ENCODE results near the gene NACC2. TPM values are rescaled to one million over a fixed set of nuclear protein-coding genes. Genes with fewer than 3 reads are reported as not detected.
A peak's percentile ranks its signal among the peaks of the same experiment; 100 is the strongest.

NACC2 gene
- total RNA-seq, 1 donor from 2014 or later = 8.1 TPM

DNA sequence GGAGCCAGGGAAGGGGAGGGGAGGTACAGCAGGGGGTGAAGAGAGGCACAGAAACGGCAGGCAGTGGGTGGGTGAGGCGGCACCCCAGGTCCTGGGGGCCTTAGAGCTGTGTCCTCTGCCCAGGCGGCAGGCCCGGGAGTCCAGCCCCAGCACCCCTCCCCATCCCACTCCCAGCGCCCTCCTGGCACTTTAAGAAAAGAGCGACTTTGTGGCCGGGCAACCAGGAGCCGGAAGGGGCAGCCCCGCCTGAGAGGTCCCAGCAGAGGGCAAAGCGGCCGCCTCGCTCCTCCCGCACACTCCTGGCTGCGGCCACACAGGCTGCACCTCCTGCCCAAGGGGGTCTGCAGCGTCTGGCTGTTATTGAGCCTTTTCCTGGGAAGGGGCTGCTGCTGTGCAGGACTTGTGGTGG is 42.6 kb downstream of the NACC2 start:
- Mint-ChIP-seq H3K4me3 (peak overlapping the region; percentile 86), H3K4me1 (peaks cover 21% of the 10 kb centered on the region), H3K27ac (ENCODE audit: unreplicated experiment) (no peak overlapping the region), H3K27me3 (ENCODE audit: low read depth) (no peaks in the 10 kb centered on the region), H3K9me3 (no peaks in the 10 kb centered on the region), H3K36me3 (ENCODE audit: low read depth) (no peaks in the 10 kb centered on the region)
- DNase-seq (ENCODE audit: low read depth, low spot score) = no peak
- TF ChIP-seq, protein P1, sequence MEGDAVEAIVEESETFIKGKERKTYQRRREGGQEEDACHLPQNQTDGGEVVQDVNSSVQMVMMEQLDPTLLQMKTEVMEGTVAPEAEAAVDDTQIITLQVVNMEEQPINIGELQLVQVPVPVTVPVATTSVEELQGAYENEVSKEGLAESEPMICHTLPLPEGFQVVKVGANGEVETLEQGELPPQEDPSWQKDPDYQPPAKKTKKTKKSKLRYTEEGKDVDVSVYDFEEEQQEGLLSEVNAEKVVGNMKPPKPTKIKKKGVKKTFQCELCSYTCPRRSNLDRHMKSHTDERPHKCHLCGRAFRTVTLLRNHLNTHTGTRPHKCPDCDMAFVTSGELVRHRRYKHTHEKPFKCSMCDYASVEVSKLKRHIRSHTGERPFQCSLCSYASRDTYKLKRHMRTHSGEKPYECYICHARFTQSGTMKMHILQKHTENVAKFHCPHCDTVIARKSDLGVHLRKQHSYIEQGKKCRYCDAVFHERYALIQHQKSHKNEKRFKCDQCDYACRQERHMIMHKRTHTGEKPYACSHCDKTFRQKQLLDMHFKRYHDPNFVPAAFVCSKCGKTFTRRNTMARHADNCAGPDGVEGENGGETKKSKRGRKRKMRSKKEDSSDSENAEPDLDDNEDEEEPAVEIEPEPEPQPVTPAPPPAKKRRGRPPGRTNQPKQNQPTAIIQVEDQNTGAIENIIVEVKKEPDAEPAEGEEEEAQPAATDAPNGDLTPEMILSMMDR (conservative IDR thresholded peaks at IDR 0.05) = no peak

DNA sequence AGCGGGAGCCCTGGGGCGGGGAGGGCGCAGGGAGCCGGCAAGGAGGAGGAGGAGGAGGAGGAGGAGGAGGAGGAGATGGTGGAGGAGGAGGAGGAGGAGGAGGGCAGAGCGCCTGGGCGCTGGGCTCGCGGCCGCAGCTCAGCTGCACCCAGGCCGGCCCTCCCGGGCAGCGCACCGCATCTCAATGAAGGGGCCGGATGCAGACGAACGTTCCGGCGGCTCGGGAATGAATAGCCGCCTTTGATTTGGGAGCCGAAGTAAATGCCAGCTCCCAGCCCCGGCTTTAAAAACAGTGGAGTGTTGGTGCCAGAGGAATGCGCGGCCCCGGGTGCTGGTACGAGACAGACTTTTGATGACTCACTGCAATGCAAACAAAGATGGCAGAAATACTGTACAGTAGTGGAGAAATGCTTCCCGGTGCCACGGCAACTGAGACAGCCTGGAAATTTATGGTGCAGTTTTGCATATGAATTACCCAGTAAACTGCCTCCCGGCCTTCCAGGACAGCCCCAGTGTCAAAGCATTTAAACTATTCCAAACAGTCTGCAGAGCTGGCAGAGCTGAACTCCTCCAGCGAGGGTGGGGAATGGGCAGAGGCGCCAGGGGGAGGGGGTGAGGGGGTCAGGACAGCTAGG is 43.1 kb downstream of the NACC2 start:
- H3K27me3 Mint-ChIP-seq (ENCODE audit: low read depth) = no peaks in the 10 kb centered on the region
- no peaks in the 10 kb centered on the region for H3K9me3 Mint-ChIP-seq
- DNase-seq (ENCODE audit: low read depth, low spot score) = peak; percentile 61
- H3K36me3 Mint-ChIP-seq (ENCODE audit: low read depth) = no peaks in the 10 kb centered on the region
- H3K4me3 Mint-ChIP-seq = peak overlapping the region; percentile 86
- TF ChIP-seq, protein P1 (conservative IDR thresholded peaks at IDR 0.05) = no peak
- H3K4me1 Mint-ChIP-seq = peaks cover 16% of the 10 kb centered on the region
- H3K27ac Mint-ChIP-seq (ENCODE audit: unreplicated experiment) = peak overlapping the region; percentile 84

DNA sequence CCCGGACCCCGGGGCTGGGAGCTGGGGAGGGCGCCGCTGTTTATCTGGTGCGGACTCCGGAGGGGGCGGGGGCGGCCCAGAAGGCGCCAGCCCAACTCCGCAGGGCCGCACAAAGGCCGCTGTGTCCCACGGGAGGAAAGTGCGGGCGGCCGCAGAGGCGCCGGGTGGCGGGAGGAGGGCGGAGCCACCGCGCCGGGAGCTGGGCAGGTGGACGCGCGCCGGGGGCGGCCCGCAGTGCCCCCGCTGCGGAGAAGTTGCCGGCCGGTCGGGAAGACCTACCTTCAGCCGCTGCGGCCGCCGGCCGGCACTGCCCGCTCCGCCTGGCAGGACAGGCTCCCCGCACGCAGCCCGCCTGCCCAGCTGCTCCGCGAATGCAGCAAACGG is 43.6 kb downstream of the NACC2 start:
- H3K4me1 Mint-ChIP-seq = peaks cover 15% of the 10 kb centered on the region
- no peaks in the 10 kb centered on the region for H3K27me3 Mint-ChIP-seq (ENCODE audit: low read depth)
- DNase-seq (ENCODE audit: low read depth, low spot score) = peak; percentile 41
- H3K4me3 Mint-ChIP-seq = no peak overlapping the region
- H3K27ac Mint-ChIP-seq (ENCODE audit: unreplicated experiment) = no peak overlapping the region
- H3K36me3 Mint-ChIP-seq (ENCODE audit: low read depth) = no peaks in the 10 kb centered on the region
- H3K9me3 Mint-ChIP-seq = no peaks in the 10 kb centered on the region
- TF ChIP-seq, protein P1 (conservative IDR thresholded peaks at IDR 0.05) = no peak

DNA sequence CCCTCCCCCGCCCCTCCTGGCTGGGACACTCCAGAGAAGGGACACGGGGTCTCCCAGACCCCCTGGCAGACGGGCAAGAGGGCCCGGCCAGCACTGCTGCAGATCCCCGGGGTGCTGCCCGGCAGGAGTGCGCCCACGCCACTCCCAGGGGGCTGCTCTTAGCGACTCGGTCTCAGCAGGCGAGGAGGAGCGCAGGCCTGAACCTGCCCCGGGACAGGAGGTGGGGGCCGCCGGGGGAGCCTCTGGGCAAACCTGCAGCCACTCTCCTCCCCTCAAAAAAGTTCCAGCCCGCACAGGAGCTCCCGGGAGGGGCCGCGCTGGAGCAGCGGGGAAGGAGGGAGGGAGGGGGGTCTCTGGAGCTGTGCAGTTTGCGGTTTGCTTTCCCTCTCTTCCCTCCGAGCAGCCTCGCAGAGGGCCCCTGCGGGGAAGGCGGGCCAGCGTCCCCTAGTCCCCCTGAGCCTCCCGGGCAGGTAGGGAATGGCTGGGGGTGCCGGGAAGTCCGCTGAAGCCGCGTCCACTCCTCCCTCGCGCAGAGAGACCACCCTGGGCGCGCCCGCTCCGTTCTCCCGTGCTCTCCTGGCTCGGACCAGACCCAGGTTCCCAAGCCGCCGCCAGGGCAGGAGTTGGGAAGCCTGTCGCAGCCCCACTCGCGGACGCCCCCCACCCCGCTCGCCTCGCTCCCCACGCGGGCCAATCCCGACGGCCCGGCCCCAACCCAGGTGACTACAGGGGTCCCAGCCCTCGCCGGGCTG is 44.2 kb downstream of the NACC2 start:
- peak overlapping the region; percentile 62 for H3K4me3 Mint-ChIP-seq
- H3K36me3 Mint-ChIP-seq (ENCODE audit: low read depth) = no peaks in the 10 kb centered on the region
- H3K27ac Mint-ChIP-seq (ENCODE audit: unreplicated experiment) = no peak overlapping the region
- TF ChIP-seq, protein P1 (conservative IDR thresholded peaks at IDR 0.05) = peak; percentile 46
- peak; percentile 28 for DNase-seq (ENCODE audit: low read depth, low spot score)
- no peaks in the 10 kb centered on the region for H3K9me3 Mint-ChIP-seq
- H3K4me1 Mint-ChIP-seq = peaks cover 15% of the 10 kb centered on the region
- H3K27me3 Mint-ChIP-seq (ENCODE audit: low read depth) = no peaks in the 10 kb centered on the region

- TF ChIP-seq, protein P1 (conservative IDR thresholded peaks at IDR 0.05) = no peak
- no peak overlapping the region for H3K27ac Mint-ChIP-seq (ENCODE audit: unreplicated experiment)
- no peak overlapping the region for H3K4me3 Mint-ChIP-seq
- H3K27me3 Mint-ChIP-seq (ENCODE audit: low read depth) = no peaks in the 10 kb centered on the region
- H3K9me3 Mint-ChIP-seq = no peaks in the 10 kb centered on the region
- peaks cover 10% of the 10 kb centered on the region for H3K4me1 Mint-ChIP-seq
- H3K36me3 Mint-ChIP-seq (ENCODE audit: low read depth) = no peaks in the 10 kb centered on the region
- DNase-seq (ENCODE audit: low read depth, low spot score) = no peak
These were observed 44.8 kb downstream of the NACC2 start for GRCh38 chr9:136050266-136050700.

Data from neural crest cell (in vitro differentiated cells).